Stimulated activated CD8-positive, alpha-beta memory T cell treated with anti-CD3 and anti-CD28 coated beads, Interleukin-12 subunit alpha, Interleukin-12 subunit beta, amount 100 ng/mL, for 24 hours (primary cell): ENCODE measurements around the gene SSU72.
"Not testable (repeated sequence)": the region's sequence is repeated elsewhere in the genome, so short reads cannot be mapped to it uniquely, and the experiment has no call there.

Source experiments
- DNase-seq: peaks from one replicate; pipeline ENCODE4 v3.0.0-alpha.2; 2020; ENCODE audit errors: extremely low read depth

Gene SSU72

DNA sequence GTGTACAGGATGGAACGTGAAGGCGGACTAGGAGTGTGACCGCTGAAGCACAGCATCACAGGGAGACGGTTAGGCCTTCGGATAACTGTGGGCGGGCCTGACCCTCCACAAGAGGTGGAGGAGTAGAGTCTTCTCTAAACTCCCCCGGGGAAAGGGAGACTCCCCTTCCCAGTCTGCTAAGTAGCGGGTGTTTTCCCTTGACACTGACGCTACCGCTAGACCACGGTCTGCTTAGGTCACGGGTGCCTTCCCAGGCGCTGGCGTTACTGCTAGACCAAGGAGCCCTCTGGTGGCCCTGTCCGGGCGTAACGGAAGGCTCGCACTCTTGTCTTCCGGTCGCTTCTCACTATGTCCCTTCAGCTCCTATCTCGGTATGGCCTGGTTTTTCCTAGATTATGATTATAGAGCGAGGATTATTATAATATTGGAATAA lies 69.3 kb downstream of the SSU72 start:
- not testable (repeated sequence) for DNase-seq

DNA sequence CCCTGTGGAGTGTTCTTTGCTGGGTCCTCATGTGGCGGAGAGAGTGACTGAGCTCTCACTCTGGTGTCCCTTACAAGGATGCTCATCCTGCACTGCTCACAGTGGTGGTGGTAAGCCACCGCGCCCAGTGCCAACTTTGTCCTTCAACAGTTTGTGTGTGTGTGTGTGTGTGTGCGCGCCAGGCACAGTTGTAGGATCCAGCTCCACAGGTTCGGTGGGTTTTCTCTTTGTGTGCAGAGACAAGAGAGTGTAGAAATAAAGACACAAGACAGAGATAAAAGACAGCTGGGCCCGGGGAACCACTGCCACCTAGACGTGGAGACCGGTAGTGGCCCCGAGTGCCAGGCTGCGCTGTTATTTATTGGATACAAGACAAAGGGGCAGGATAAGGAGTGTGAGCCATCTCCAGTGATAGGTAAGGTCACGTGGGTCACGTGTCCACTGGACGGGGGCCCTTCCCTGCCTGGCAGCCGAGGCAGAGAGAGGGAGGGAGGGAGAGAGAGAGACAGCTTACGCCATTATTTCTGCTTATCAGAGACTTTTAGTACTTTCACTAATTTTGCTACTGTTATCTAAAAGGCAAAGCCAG lies 69.8 kb downstream of the SSU72 start:
- DNase-seq: not testable (repeated sequence)

DNA sequence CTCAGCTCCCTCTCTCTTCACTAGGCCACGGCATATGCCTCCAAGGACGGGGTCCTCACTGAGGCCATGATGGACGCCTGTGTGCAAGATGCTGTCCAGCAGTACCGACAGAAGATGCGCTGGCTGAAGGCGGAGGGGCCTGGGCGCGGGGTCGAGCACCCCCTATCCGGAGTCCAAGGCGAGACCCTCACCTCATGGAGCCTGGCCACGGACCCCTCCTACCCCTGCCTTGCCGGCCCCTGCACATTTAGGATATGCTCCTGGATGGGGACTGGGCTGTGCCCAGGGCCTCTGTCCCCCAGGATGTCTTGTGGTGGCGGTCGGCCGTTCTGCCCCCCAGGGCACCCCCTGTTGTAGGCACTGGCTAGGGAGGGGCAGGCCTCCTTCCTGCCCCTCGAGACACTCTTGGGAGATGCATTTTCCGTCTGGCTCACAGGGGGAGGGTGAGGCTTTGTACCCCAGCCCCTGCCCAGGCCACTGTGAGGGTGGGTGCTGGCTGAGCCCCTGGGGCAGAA lies 79.1 kb downstream of the SSU72 start:
- not testable (repeated sequence) for DNase-seq

DNA sequence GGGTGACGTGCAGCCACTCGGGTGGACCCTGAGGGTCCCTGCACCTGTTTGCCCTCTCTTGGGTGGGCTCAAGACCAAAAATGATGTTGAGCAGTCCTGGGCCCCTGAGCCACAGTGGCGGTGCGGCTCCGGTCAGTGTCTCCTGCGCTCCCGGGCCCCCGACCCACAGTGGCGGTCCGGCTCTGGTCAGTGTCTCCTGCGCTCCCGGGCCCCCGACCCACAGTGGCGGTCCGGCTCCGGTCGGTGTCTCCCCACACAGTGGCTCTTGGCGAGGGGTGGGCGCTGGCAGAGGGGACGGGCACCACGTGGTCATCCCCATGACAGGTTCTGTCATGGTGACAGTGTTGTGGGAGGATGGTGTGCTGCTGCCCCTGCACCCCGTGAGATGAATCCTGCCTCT lies 80.4 kb downstream of the SSU72 start:
- not testable (repeated sequence) for DNase-seq
